GM19397 (cell line): ENCODE data around the gene KLKB1.

ENCODE experiments used
- ATAC-seq: cut with Tn5 transposase; IDR thresholded peaks from one replicate; pipeline ENCODE4 v1.9.1; 2021; ENCODE audit warnings: mild to moderate bottlenecking, moderate library complexity; ENCODE audit not compliant: unreplicated experiment

The KLKB1 gene

GRCh38 chr4:186304866-186305505 lies 77.7 kb downstream of the KLKB1 start:
- no peak for ATAC-seq

DNA sequence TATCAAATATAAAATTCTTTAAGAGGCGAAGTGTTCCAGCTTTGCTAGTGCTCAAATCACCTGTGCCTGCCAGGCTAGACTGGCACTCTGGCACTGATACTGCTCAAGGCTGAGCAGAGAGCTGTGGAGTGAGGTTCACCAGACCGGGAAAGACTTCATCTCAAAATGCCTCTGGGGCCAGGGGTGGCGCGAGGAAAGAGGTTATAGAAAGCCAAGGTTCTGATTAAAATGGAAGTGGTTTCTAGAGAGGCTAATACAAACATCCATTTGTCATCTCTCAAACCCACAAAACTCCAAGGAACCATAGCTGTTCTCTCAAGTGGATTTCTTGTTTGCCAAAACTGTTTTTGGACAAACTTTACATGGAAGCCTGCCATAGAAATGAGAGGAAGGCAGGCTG lies 80.2 kb downstream of the KLKB1 start:
- no peak for ATAC-seq

GRCh38 chr4:186307916-186308315 lies 80.6 kb downstream of the KLKB1 start:
- no peak for ATAC-seq
